ENCODE results near the gene VKORC1.

DNA sequence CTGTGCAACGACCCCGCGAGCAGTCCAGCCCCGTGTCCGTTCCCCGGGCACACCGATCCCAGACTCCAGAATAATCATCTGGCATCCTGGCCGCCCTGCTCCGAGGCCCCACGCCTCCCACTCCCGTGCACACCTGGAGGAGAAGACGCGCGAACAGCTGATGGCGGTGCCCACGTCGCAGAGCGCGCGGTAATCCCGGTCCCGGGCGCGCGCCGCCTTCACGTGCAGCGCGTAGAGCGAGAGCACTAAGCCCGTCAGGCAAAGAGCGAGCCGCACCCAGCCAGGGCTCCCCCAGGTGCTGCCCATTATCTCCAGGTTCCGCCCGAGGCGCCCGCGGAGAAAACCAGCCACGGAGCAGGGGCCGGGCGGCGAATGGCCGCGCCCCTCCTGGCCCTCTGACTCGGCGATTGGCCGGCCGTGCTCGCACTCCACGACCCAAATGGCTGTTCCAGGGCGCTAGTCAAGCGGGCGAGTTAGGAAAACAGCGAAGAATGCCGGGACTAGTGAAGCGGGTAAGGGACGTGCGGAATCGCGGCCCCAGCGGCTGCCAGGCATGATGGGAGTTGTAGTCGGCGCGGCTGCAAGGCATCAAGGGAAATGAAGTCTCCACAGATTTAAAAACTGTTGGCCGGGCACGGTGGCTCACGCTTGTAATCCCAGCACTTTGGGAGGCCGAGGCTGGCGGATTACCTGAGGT is at the start of gene VKORC1:
- TF ChIP-seq, protein P1, sequence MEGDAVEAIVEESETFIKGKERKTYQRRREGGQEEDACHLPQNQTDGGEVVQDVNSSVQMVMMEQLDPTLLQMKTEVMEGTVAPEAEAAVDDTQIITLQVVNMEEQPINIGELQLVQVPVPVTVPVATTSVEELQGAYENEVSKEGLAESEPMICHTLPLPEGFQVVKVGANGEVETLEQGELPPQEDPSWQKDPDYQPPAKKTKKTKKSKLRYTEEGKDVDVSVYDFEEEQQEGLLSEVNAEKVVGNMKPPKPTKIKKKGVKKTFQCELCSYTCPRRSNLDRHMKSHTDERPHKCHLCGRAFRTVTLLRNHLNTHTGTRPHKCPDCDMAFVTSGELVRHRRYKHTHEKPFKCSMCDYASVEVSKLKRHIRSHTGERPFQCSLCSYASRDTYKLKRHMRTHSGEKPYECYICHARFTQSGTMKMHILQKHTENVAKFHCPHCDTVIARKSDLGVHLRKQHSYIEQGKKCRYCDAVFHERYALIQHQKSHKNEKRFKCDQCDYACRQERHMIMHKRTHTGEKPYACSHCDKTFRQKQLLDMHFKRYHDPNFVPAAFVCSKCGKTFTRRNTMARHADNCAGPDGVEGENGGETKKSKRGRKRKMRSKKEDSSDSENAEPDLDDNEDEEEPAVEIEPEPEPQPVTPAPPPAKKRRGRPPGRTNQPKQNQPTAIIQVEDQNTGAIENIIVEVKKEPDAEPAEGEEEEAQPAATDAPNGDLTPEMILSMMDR (conservative IDR thresholded peaks at IDR 0.05; ENCODE audit: low read depth, low read length), result no peak
- no peak for TF ChIP-seq EZH2 (IDR thresholded peaks at IDR 0.05; ENCODE audit: low read length, unreplicated experiment)
- TF ChIP-seq EZH2phosphoT487 (IDR thresholded peaks at IDR 0.05; ENCODE audit: borderline replicate concordance, low read length), result no peak

Data from PC-3 (cell line).